Fibroblast of lung (primary cell): ENCODE data around the gene IGF2BP2. TPM values are rescaled to one million over a fixed set of nuclear protein-coding genes. Genes with fewer than 3 reads are reported as not detected.

Experiments used
- DNase-seq, 2 donors: peaks; one replicate each; pipeline versions ENCODE4 v3.0.0 to v3.0.0-alpha.2; 2010; ENCODE audit warnings: low read depth in 2 of 2
- H2AFZ ChIP-seq: 2 replicates; pipeline ENCODE4 v1.5.1; 2012; ENCODE audit warnings: low read length, control low read depth, inconsistent platforms
- H3K27ac ChIP-seq: 2 replicates; pipeline ENCODE4 v1.5.1; 2011; ENCODE audit warnings: low read length, control low read depth; ENCODE audit not compliant: insufficient read depth
- H3K27me3 ChIP-seq: 2 replicates; pipeline ENCODE4 v1.5.1; 2011; ENCODE audit warnings: mild to moderate bottlenecking, low read length; ENCODE audit not compliant: control insufficient read depth, insufficient read depth
- H3K36me3 ChIP-seq: 2 replicates; pipeline ENCODE4 v1.5.1; 2011; ENCODE audit warnings: low read length; ENCODE audit not compliant: control insufficient read depth, insufficient read depth
- H3K4me1 ChIP-seq: 2 replicates; pipeline ENCODE4 v1.5.1; 2011; ENCODE audit warnings: low read length; ENCODE audit not compliant: control insufficient read depth, insufficient read depth; ENCODE audit errors: extremely low read depth
- H3K4me2 ChIP-seq: 2 replicates; pipeline ENCODE4 v1.5.1; 2011; ENCODE audit warnings: low read length, control low read depth; ENCODE audit not compliant: insufficient read depth; ENCODE audit errors: extremely low read depth
- H3K4me3 ChIP-seq, 4 experiments: fragments of 200-600 bp in 1 of 4; sonication (generic) in 1 of 4; replicated peaks in 1 of 4; 2 replicates each; pipeline ENCODE4 v1.5.1; 2011 to 2016; ENCODE audit warnings: low read length in 4 of 4, low read depth in 3 of 4, mild to moderate bottlenecking in 3 of 4, control low read depth in 2 of 4, inconsistent platforms in 1 of 4, mixed read lengths in 1 of 4; ENCODE audit not compliant: insufficient read depth in 1 of 4; ENCODE audit errors: control extremely low read depth in 1 of 4
- H3K79me2 ChIP-seq: 2 replicates; pipeline ENCODE4 v1.5.1; 2012; ENCODE audit warnings: mild to moderate bottlenecking, low read length, inconsistent platforms; ENCODE audit not compliant: control insufficient read depth, insufficient read depth
- H3K9ac ChIP-seq: 2 replicates; pipeline ENCODE4 v1.5.1; 2011; ENCODE audit warnings: mild to moderate bottlenecking, low read length, control low read depth; ENCODE audit not compliant: insufficient read depth
- H3K9me3 ChIP-seq: 2 replicates; pipeline ENCODE4 v1.5.1; 2012; ENCODE audit warnings: low read depth, low read length; ENCODE audit not compliant: control insufficient read depth, insufficient read depth
- H4K20me1 ChIP-seq: 2 replicates; pipeline ENCODE4 v1.5.1; 2011; ENCODE audit warnings: low read length; ENCODE audit not compliant: control insufficient read depth, insufficient read depth; ENCODE audit errors: extremely low read depth
- EZH2 ChIP-seq: IDR thresholded peaks from 2 replicates; pipeline ENCODE4 v1.5.1; 2012; ENCODE audit warnings: low read length, control low read depth, mild to moderate bottlenecking; ENCODE audit errors: missing control alignments
- polyA plus RNA-seq, 2 donors: library from polyadenylated mRNA; depleted of rRNA in 1 of 2; stranded (reverse) in 1 of 2; unstranded in 1 of 2; fragments of >200 nt; gene quantifications; 2 replicates each; pipeline ENCODE4 v1.2.1, GENCODE V29; 2011 to 2012; ENCODE audit warnings: missing spikeins in 1 of 2
- total RNA-seq: library from RNA; depleted of rRNA; stranded (reverse); fragments of >200 nt; gene quantifications from 2 replicates; pipeline ENCODE4 v1.2.1, GENCODE V29; 2014
- TF ChIP-seq, protein P1 (sequence below), 2 donors: IDR thresholded peaks in 1 of 2; conservative IDR thresholded peaks in 1 of 2; 1 replicate in 1 of 2; 2 replicates in 1 of 2; pipeline ENCODE4 v1.5.1; 2011 to 2012; ENCODE audit warnings: low read length in 2 of 2, control low read depth in 1 of 2, inconsistent platforms in 1 of 2, low read depth in 1 of 2, mild to moderate bottlenecking in 1 of 2

IGF2BP2 gene
- total and polyA plus RNA-seq, 2 donors (not counting 1 experiment from before 2014, with no cell fraction given): 5.5 to 46.1 TPM

- Histone ChIP-seq H3K27me3 (no peaks in the 10 kb centered on the region), H3K4me1 (peaks cover 7% of the 10 kb centered on the region), H3K4me3 (no peak overlapping the region), H3K4me2 (no peak overlapping the region), H3K9me3 (no peaks in the 10 kb centered on the region), H3K9ac (no peak overlapping the region), H3K27ac (peak overlapping the region; percentile 33), H3K36me3 (no peaks in the 10 kb centered on the region), H3K79me2 (no peaks in the 10 kb centered on the region), H4K20me1 (no peaks in the 10 kb centered on the region), H2AFZ (no peak overlapping the region)
- TF ChIP-seq, protein P1, sequence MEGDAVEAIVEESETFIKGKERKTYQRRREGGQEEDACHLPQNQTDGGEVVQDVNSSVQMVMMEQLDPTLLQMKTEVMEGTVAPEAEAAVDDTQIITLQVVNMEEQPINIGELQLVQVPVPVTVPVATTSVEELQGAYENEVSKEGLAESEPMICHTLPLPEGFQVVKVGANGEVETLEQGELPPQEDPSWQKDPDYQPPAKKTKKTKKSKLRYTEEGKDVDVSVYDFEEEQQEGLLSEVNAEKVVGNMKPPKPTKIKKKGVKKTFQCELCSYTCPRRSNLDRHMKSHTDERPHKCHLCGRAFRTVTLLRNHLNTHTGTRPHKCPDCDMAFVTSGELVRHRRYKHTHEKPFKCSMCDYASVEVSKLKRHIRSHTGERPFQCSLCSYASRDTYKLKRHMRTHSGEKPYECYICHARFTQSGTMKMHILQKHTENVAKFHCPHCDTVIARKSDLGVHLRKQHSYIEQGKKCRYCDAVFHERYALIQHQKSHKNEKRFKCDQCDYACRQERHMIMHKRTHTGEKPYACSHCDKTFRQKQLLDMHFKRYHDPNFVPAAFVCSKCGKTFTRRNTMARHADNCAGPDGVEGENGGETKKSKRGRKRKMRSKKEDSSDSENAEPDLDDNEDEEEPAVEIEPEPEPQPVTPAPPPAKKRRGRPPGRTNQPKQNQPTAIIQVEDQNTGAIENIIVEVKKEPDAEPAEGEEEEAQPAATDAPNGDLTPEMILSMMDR (conservative IDR thresholded peaks at IDR 0.05 in 1 of 2, IDR thresholded peaks at IDR 0.05 in 1 of 2; ENCODE audit: low read depth in 1 of 2, low read length in 2 of 2): no peak
- no peak for TF ChIP-seq EZH2
- peak; percentile 51 to 56 for DNase-seq
Observed at GRCh38 chr3:185630182-185630622, 194.6 kb downstream of the IGF2BP2 start.

GRCh38 chr3:185629554-185630181 lies 195.2 kb downstream of the IGF2BP2 start:
- Histone ChIP-seq H3K27me3 (no peaks in the 10 kb centered on the region), H3K27ac (no peak overlapping the region), H3K9ac (no peak overlapping the region), H2AFZ (no peak overlapping the region), H3K4me1 (peaks cover 7% of the 10 kb centered on the region), H3K4me3 (no peak overlapping the region), H4K20me1 (no peaks in the 10 kb centered on the region), H3K4me2 (no peak overlapping the region), H3K9me3 (no peaks in the 10 kb centered on the region), H3K79me2 (no peaks in the 10 kb centered on the region), H3K36me3 (no peaks in the 10 kb centered on the region)
- DNase-seq: peak in 1 of 2 donors; percentile 9
- TF ChIP-seq, protein P1 (conservative IDR thresholded peaks at IDR 0.05 in 1 of 2, IDR thresholded peaks at IDR 0.05 in 1 of 2; ENCODE audit: low read depth in 1 of 2, low read length in 2 of 2): no peak
- TF ChIP-seq EZH2: no peak

- H3K9ac ChIP-seq: no peak overlapping the region
- no peak for DNase-seq
- H3K4me3 ChIP-seq: no peak overlapping the region
- no peaks in the 10 kb centered on the region for H3K9me3 ChIP-seq
- no peak overlapping the region for H2AFZ ChIP-seq
- H3K27ac ChIP-seq: no peak overlapping the region
- no peaks in the 10 kb centered on the region for H3K36me3 ChIP-seq
- H3K4me2 ChIP-seq: no peak overlapping the region
- no peaks in the 10 kb centered on the region for H3K79me2 ChIP-seq
- H3K27me3 ChIP-seq: no peaks in the 10 kb centered on the region
- H4K20me1 ChIP-seq: no peaks in the 10 kb centered on the region
- no peak for TF ChIP-seq EZH2
- TF ChIP-seq, protein P1 (conservative IDR thresholded peaks at IDR 0.05 in 1 of 2, IDR thresholded peaks at IDR 0.05 in 1 of 2; ENCODE audit: low read depth in 1 of 2, low read length in 2 of 2): no peak
- peaks cover 7% of the 10 kb centered on the region for H3K4me1 ChIP-seq
Observed at GRCh38 chr3:185625784-185626183, 199.1 kb downstream of the IGF2BP2 start.
